ENCODE measurements around the gene MSMP.

Gene MSMP

GRCh38 chr9:35741740-35742139 is 12.3 kb downstream of the MSMP start:
- no peak for DNase-seq

- no peak for DNase-seq
Observed at GRCh38 chr9:35740243-35740642, 13.8 kb downstream of the MSMP start.

DNA sequence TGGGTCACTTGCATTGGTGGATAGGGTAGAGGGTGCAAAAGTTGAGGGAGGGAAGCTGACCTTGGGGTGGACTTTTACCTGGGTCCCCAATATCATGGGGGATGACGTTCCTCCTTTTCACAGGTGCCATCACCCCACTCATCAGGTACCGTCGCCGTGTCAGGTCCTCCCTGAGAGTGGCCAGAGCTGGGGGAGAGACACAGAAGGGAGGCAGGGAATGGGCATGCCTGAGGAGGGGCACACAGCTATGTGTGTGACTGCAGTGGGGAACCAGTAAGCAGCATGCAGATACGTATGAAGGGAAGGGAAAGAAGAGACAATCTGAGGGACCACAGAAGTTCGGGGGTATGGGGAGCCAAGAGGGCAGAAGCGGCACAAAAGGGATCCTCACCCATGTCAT is 15.2 kb downstream of the MSMP start:
- DNase-seq: no peak

- no peak for DNase-seq
Observed at GRCh38 chr9:35738186-35738585, 15.9 kb downstream of the MSMP start.

- no peak for DNase-seq
Observed at GRCh38 chr9:35737143-35737542, 16.9 kb downstream of the MSMP start.

DNA sequence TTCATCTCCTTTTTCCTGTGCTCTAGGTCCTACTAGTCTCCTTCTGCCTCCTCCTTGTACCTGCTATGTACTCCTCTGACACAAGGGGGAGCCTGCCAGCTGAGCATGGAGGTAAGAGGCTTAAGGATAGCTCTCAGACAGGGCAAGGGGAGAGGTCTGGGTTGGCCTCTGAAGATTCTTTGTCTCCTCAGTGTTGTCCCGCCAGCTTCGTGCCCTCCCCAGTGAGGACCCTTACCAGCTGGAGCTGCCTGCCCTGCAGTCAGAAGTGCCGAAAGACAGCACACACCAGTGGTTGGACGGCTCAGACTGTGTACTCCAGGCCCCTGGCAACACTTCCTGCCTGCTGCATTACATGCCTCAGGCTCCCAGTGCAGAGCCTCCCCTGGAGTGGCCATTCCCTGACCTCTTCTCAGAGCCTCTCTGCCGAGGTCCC is 17.9 kb downstream of the MSMP start:
- peak; percentile 83 for DNase-seq

GRCh38 chr9:35734096-35734495 is 20.0 kb downstream of the MSMP start:
- no peak for DNase-seq

- DNase-seq: peak; percentile 41
Observed at GRCh38 chr9:35732800-35733541, 21.1 kb downstream of the MSMP start.

- peak; percentile 99 for DNase-seq
Observed at GRCh38 chr9:35732185-35732799, 21.8 kb downstream of the MSMP start, which contains the start of the genes CREB3 and TLN1. Gene CREB3, plus strand, starts transcription at chr9:35732666. Its CDS starts 107 bp downstream, at chr9:35732773. Gene TLN1, minus strand, starts transcription at chr9:35732195. Its CDS starts 6,501 bp downstream, at chr9:35725694.

- no peak for DNase-seq
Observed at GRCh38 chr9:35731415-35732184, 22.5 kb downstream of the MSMP start.

GRCh38 chr9:35730486-35730854 is 23.6 kb downstream of the MSMP start:
- no peak for DNase-seq

DNA sequence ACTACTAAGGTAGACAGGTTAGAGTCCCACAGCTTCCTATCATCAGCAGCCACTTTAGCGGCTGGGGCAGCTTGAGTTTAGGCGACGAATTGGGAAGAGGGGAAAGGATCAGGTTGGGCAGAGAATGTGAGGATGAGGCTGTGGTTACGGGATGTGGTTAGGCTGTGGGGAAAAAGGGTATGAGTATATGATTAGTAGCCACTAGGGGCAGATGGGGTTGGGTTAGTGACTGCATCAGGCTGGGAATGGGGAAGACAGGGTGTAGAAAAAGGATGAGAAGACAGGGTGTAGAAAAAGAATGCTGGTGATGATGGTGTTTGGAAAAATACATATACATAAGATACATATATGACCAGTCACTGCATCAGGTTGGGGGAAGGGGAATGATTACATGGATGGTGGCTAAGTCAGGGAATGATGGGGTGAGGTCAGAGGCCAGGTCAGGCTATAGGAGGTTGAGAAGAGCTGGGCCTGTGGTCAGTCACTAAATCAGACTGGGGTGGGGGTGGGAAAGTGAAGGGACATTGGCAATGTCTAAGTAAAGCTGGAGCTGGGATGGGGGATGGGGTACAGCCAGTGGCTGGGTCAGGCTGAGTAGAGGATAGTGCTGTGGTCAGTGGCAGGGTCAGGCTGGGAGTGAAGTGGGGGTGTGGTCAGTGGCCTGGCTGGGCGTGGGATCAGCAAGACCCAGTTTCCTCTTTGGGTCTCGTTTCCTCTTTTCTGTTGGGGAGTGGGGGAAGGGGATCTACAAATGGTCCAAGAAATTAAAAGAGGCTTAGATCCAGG is 24.2 kb downstream of the MSMP start:
- peak; percentile 65 for DNase-seq

GRCh38 chr9:35729101-35729500 is 25.0 kb downstream of the MSMP start:
- no peak for DNase-seq

DNA sequence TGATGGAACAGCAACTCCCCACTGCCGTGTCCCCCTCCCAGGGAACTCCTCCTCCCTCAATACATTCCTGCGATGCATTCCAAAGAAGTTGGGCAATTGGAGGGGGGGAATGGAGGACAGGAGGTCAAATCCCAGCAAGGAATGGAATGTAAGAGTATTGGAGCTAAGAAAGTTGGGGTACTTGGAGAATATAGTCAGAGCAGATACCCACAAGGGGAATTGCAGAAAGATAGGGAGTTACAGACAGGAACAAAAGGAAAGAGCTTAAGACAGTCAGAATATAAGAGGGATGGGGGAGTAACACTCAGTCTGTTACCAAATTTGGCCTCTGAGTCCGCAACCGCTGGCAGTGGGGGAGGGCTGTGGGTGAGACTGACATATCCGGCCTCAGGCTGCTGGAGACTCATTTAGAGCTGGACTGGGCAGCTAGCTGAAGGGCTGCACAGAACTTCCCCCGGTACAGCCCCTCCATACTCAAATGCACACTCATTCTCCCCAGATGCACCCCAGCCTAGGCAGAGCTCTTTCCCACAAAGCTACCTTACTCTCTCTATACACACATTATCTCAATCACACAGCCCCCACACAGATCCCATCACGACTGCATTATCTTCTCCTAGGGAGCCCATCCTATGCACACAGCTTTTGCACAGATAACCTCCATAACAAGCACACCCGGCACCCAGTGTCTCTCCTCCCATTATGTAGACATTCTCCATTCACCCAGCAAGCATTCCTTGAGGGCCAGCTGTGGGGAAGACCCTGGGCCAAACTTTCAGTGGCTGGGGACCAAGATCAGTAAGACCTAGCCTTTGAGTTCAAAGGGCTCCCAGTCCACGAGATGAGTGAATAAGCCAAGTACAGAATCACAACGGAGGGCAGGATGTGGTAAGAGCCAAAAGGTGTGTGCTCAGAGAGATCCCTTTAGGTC is 25.8 kb downstream of the MSMP start:
- peak; percentile 82 for DNase-seq

GRCh38 chr9:35727676-35728040 is 26.4 kb downstream of the MSMP start:
- no peak for DNase-seq

GRCh38 chr9:35726931-35727330 is 27.1 kb downstream of the MSMP start:
- DNase-seq: peak; percentile 47

DNA sequence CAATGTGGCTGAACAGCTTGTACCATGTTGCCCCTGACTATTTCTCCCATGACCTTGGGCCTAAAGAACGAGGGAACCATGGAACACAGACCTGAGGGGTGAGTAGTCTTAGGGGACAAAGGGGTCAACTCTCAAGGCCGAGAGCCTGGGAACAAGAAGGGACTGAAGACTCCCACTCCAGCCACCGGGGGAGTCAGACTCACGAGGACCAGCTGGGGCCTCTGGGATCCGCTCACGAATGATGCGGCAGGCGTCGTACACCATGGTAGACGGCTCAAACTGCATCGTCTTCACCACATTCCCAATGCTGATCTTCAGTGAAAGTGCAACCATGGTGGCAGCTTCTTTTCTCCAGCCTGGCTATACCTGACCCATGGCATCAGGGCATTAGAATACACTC is 28.7 kb downstream of the MSMP start:
- DNase-seq: no peak

DNA sequence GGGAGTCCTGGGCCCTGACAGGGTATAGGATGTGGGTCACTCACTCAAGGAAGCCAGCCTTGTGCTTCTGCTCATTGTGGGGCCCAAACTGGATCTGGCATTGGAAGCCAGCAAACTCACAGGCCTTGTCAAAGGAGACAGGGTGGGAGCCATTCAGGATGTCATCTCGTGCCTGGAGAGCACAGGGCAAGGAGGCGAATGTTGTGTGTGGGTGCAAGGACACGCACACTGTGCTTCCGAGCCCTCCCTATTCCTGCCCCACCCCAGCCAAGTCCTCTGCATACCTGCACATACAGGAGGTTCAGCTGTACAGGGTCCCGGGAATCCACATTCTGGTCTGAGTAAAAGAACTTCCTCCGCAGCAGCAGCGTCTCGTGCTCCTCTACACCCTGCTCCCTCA is 30.2 kb downstream of the MSMP start:
- no peak for DNase-seq

GRCh38 chr9:35723426-35723825 is 30.6 kb downstream of the MSMP start:
- DNase-seq: no peak

- no peak for DNase-seq
Observed at GRCh38 chr9:35719546-35719945, 34.5 kb downstream of the MSMP start.

DNA sequence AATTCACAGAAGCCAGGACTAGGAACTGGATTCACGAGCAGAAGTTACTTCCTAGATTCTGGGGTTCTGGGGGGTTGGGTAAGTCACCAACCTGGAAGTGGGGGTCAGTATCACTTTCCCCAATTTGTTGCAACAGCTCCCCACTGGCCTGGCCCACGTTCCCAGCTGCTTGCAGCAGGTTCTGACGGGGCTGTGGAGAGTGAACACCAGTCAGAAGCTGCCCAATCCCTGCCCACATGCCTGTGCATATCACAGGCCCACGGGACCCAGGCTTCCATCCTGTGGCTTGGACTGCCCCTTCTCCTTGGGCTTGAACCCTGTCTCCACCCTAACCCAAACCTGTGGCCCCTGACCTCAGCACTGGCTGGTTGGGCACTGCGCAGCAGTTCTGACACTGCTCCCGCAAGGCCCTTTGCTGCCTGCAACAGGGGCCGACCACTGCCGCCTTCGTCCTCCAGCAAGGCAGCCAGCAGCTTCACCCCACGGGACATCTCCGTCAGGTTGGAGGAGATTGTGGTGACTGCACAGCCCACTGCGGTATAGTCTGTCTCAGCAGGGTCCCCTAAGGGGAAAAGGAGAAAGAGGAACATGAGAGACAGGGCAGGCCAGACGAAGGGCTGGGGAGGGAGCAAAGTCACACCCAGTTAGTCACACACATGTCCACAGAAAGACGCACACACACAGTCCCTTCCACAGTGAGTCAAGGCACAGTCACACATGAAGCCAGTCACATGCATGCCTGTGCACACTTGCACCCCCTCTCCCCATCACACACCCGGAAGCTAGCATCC is 35.2 kb downstream of the MSMP start:
- DNase-seq: no peak
